GM12875 (cell line): ENCODE data around the gene MEX3D.

Experiments
- H3K4me3 ChIP-seq: one replicate; pipeline ENCODE4 v1.5.1; 2011; ENCODE audit warnings: low read depth, low read length, control low read depth
- TF ChIP-seq, protein P1 (sequence below): IDR thresholded peaks from 2 replicates; pipeline ENCODE4 v1.5.1; 2011; ENCODE audit warnings: low read depth, mild to moderate bottlenecking, control low read depth, inconsistent platforms, low read length, moderate library complexity, borderline replicate concordance; ENCODE audit not compliant: insufficient read depth

Gene MEX3D

DNA sequence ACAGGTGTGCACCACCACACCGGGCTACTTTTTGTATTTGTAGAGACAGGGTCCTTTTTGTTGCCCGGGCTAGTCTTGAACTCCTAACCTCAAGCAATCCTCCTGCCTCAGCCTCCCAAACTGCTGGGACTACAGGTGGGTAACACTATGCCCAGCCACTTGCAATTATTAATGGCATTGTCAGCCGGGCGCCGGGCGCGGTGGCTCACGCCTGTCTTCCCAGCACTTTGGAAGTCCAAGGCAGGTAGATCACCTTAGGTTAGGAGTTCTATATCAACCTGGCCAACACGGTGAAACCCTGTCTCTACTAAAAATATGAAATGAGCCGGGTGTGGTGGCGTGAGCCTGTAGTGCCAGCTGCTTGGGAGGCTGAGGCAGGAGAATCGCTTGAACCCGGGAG is 2.7 kb upstream of the MEX3D start:
- TF ChIP-seq, protein P1, sequence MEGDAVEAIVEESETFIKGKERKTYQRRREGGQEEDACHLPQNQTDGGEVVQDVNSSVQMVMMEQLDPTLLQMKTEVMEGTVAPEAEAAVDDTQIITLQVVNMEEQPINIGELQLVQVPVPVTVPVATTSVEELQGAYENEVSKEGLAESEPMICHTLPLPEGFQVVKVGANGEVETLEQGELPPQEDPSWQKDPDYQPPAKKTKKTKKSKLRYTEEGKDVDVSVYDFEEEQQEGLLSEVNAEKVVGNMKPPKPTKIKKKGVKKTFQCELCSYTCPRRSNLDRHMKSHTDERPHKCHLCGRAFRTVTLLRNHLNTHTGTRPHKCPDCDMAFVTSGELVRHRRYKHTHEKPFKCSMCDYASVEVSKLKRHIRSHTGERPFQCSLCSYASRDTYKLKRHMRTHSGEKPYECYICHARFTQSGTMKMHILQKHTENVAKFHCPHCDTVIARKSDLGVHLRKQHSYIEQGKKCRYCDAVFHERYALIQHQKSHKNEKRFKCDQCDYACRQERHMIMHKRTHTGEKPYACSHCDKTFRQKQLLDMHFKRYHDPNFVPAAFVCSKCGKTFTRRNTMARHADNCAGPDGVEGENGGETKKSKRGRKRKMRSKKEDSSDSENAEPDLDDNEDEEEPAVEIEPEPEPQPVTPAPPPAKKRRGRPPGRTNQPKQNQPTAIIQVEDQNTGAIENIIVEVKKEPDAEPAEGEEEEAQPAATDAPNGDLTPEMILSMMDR: no peak
- no peak overlapping the region for H3K4me3 ChIP-seq

DNA sequence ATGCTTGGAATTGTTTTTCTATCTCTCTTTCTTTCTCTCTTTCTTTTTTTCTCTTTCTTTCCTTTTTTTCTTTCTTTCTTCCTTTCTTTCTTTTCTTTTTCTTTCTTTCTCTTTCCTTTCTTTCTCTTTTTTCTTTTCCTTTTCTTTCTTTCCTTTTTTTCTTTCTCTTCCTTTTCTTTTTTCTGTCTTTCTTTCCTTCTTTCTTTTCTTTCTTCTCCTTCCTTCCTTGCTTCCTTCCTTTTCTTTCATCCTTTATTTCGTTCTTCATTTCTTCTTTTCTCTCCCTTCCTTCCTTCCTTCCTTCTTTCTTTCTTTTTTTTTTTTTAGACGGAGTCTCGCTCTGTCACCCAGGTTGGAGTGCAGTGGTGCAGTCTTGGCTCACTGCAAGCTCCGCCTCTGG is 1.9 kb upstream of the MEX3D start:
- TF ChIP-seq, protein P1: no peak
- no peak overlapping the region for H3K4me3 ChIP-seq

DNA sequence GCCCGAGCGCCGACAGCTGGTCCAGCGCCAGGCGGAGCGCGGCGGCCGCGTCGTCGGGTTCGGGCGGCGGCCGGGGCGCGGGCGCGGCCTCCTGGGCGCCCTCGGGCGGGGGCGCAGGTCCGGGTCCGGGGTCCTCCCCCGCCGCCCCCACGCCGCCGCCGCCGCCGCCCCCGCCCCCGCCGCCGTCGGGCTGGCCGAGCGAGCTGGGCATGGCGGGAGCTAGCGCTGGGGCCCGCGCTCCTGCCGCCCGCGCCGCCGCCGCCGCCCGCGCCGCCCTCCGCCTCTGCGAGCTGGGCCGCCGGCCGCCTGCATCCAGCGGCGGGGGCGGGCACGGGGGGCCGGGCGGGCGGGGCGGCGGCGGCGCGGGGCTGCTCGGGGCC is 287 bp downstream of the MEX3D start:
- TF ChIP-seq, protein P1: no peak
- no peak overlapping the region for H3K4me3 ChIP-seq

DNA sequence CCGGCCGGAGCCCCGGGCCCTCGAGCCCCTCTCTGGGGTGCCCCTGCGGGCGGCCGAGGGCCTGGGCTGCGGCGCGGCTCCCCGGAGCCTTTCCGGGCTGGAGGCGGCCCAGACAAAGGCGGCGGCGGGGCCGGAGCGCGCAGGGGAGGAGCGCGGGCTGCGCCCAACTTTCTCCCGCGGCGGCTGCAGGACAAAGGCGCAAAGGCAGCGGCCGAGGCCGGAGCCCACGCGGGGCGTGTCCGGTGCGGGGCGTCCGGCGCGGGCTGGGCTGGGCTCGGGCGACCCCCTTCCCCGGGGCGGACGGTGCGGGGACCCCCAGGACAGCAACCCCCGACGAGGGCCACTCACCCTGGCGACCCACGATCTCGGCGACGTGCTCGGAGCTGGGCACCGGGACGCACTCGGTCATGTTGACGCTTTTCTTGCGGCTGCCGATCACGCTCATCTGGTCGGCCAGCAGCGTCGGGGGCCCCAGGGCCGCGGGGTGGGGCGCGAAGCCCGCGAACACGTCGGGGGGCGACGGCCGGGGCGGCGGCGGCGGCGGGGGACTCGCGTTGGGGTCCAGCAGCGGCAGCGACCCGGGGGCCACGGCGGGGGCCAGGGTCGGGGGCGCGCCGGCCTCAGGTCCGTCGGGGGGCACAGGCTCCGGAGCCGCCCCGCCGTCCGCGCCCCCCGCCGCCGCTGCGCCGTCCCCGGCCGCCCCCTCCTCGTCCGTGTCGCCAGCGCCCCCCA is 843 bp downstream of the MEX3D start:
- peak overlapping the region; percentile 6 for H3K4me3 ChIP-seq
- TF ChIP-seq, protein P1: no peak

DNA sequence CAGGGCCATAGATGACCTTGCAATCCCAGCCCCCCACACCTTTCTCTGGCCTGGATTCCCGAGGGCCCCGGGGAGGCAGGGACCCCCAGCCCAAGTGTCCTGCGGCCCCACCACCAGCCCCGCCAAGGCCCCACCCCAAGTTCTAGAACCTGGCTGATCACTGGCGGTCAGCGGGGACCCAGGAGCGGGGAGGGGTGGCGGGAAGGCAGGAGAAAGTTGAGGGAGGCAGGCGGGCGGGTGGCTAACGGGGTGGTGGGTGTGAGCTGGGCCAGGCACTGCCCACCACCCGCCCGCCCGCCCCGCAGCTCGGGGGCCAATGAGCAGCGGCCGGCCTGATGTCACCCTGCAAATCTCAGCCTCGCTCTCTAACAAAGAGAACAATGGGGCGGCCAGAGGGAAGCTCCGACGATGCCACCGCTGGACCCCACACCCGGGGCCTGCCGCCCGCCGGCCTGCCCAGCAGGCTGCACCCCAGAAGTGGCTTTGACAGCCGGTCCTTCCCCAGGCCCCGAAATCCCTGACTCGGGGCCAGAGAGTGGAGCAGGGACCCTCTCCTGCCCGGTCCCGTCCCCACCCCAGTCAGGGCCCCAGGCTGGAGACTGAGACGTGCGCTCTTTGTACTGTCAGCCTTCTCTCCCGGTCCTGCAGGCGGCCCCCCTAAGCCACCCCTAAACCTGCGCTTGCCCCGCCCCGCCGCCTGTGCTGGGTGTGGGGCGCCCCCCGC is 1.6 kb downstream of the MEX3D start:
- no peak overlapping the region for H3K4me3 ChIP-seq

DNA sequence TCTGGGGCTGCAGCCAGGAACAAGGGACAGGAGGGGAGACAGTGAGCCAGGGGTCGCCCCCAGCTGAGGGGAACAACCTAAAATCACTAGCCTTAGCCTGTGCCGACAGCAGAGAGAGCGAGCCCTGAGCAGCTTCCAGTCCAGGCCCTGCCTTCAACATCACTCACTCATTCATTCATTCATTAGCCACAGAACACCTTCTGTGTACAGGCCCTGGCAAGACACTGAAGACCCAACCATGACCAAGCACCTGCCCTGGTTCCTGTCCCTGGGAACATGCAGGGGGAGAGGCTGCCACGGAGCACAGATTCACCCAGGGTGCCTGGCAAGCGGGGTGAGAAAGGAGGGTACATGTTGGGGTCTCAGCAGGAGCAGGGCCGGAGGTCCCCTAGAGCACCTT is 4.9 kb downstream of the MEX3D start:
- TF ChIP-seq, protein P1: no peak
- H3K4me3 ChIP-seq: no peak overlapping the region

More for the DNA sequence above, 1.6 kb downstream of the MEX3D start:
- TF ChIP-seq, protein P1: no peak
